K562 (cell line): ENCODE data around the gene WDR83. TPM values are rescaled to one million over a fixed set of nuclear protein-coding genes. Genes with fewer than 3 reads are reported as not detected.

Experiments
- GMEB1 ChIP-seq: fragments of 250-450 bp; sonication (Bioruptor Pico); IDR thresholded peaks from 2 replicates; pipeline ENCODE4 v1.4.0; 2020; ENCODE audit warnings: mild to moderate bottlenecking
- LARP7 ChIP-seq: fragments of 450-650 bp; IDR thresholded peaks from 2 replicates; pipeline ENCODE4 v1.6.1; 2016
- ZNF143 ChIP-seq: sonication (generic); formaldehyde crosslinking; IDR thresholded peaks from 2 replicates; pipeline ENCODE4 v1.9.0; 2022; ENCODE audit warnings: mild to moderate bottlenecking, missing genetic modification reagents
- ZNF407 ChIP-seq: fragments of 450-650 bp; IDR thresholded peaks from 2 replicates; pipeline ENCODE4 v1.6.1; 2016; ENCODE audit warnings: low read depth
- ZNF639 ChIP-seq, 2 experiments: fragments of 200-800 bp in 1 of 2; sonication (Bioruptor generic) in 1 of 2; sonication (generic) in 1 of 2; formaldehyde crosslinking in 1 of 2; IDR thresholded peaks in 1 of 2; conservative IDR thresholded peaks in 1 of 2; 2 replicates each; pipeline versions ENCODE4 v1.5.0 to v1.6.1; 2016 to 2020; ENCODE audit warnings: missing compliant biosample characterization in 1 of 2, missing genetic modification characterization in 1 of 2, missing genetic modification reagents in 1 of 2
- polyA plus RNA-seq, 8 experiments: library from polyadenylated mRNA; depleted of rRNA in 4 of 8; stranded (reverse) in 5 of 8; unstranded in 3 of 8; fragments of >200 nt; fragmentation: Nextera tagmentation in 2 of 8; fragmentation: Illumina TruSeq in 1 of 8; extraction: Ambion mirVana in 2 of 8; extraction: Trizol in 1 of 8; gene quantifications; 2 replicates each; pipeline versions ENCODE4 v1.2.1 to v1.2.3, GENCODE V29; 2011 to 2014; ENCODE audit warnings: inconsistent platforms in 1 of 8, missing spikeins in 1 of 8
- total RNA-seq, 7 experiments: library from RNA; depleted of rRNA in 6 of 7; stranded (reverse); fragments of >200 nt in 6 of 7; fragmentation: Illumina TruSeq in 2 of 7; extraction: Trizol in 2 of 7; gene quantifications; 2 replicates each; pipeline versions ENCODE4 v1.2.1 to v1.2.3, GENCODE V29; 2011 to 2021; ENCODE audit warnings: low replicate concordance in 1 of 7
- TF ChIP-seq, protein P1 (sequence below): sonication (generic); formaldehyde crosslinking; IDR thresholded peaks from 2 replicates; pipeline ENCODE4 v1.8.1; 2023; ENCODE audit warnings: mild to moderate bottlenecking, missing genetic modification reagents, moderate library complexity

Gene WDR83
- total and polyA plus RNA-seq, 9 of the 15 experiments (the other 6 are each of a cell fraction or from before 2014, with no cell fraction given): 0.52 to 21.3 (median 4.2) TPM

- peak; percentile 69 for TF ChIP-seq GMEB1
- no peak for TF ChIP-seq LARP7
- TF ChIP-seq, protein P1, sequence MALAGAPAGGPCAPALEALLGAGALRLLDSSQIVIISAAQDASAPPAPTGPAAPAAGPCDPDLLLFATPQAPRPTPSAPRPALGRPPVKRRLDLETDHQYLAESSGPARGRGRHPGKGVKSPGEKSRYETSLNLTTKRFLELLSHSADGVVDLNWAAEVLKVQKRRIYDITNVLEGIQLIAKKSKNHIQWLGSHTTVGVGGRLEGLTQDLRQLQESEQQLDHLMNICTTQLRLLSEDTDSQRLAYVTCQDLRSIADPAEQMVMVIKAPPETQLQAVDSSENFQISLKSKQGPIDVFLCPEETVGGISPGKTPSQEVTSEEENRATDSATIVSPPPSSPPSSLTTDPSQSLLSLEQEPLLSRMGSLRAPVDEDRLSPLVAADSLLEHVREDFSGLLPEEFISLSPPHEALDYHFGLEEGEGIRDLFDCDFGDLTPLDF (CRISPR knock-in tag): no peak; the same call in none of the 2 replicates
- TF ChIP-seq ZNF639 (CRISPR knock-in tag; conservative IDR thresholded peaks at IDR 0.05 in 1 of 2, IDR thresholded peaks at IDR 0.05 in 1 of 2): peak in 1 of 2 experiments; percentile 72; a peak in 1 of 4 replicates
- peak; percentile 33; the same call in 1 of the 2 replicates for TF ChIP-seq ZNF143 (CRISPR knock-in tag)
- peak; percentile 99 for TF ChIP-seq ZNF407
Observed at GRCh38 chr19:12681074-12681987, 14.7 kb downstream of the WDR83 start, which contains the start of gene DHPS (continued).
